NOMO-1 treated with DMSO at 0.1 percent for 48 hours (cell line): ENCODE data around the gene TSPAN2.

Experiments used
- DNase-seq: peaks from one replicate; lab custom pipeline; 2025; ENCODE audit not compliant: unreplicated experiment; lab: John Stamatoyannopoulos, UW

Gene TSPAN2

GRCh38 chr1:115114308-115114707 is 25.0 kb upstream of the TSPAN2 start:
- DNase-seq, result no peak

DNA sequence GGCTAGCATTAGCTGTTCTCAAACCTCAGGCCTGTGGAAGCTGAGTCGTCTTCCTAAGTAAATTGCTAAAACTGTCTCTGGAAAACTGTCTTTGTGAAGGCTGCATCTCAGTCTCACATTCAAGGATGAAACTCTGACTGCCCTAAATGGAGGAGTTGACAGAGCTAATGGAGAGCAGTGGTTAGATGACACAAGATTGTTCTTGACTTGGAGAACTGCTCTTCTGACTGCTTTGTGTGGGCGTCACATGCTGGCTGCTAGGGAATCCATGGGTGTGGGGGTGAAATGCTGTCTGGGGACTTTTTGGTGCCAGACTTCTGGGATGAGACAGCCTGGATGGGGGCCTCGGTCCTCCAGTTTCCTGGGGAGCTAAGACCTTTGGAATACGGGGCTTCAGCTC is 24.5 kb upstream of the TSPAN2 start:
- DNase-seq, result no peak

GRCh38 chr1:115112496-115113375 is 23.4 kb upstream of the TSPAN2 start:
- peak; percentile 5 for DNase-seq

DNA sequence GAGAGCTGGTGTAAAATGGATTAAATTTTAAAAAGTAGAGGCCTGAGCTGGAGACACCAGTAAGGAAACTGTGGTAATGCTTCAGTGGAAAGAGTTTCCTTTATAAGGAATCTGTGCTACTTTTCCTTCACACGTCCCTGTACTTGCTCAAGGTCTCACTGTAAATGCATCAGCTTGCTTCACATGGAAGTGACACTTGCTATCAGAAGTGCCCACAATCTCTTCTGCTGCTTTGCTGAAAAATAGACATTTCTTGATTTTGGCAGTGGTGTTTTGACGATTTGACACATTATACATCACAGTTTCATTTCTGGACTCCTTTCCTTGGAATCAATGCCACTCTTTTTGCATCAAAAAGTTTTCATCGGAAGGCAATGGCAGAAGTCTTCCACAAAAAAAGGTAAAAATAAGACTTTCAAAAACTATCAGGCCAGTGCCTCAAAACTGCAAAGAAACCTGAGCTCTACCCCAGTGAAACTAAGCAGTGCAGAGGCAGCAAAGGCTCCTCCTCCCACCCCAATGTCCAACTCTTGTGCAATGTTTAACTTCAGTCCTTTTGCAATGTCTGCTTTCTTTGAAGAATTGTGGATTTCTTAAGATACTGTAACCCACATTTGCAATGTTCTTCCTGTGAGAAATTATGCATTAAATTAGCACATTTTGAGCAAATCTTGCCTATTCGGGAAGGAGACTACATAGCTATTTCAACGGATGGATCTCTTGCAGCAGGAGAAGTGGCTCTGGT is 18.4 kb upstream of the TSPAN2 start:
- DNase-seq, result peak; percentile 92

DNA sequence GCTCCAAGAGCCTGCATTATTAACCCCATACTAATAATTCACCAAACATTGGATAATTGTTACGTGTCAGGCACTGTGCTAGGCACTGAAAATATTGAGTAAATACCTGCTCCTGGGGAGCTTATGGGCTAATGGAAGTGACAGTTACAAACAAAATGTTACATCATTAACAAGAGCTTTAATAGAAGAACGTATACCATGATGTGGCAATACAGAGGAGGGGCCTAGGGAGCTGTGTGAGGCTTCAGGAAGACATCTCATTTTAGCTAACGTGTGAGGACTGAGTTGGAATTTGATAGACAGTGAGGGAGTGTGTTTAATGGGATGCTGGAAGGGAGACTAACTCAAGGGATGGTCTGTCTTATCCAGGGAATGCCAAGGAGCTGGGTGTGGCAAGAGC is 16.5 kb upstream of the TSPAN2 start:
- DNase-seq, result peak; percentile 47

GRCh38 chr1:115099693-115100050 is 10.4 kb upstream of the TSPAN2 start:
- no peak for DNase-seq

DNA sequence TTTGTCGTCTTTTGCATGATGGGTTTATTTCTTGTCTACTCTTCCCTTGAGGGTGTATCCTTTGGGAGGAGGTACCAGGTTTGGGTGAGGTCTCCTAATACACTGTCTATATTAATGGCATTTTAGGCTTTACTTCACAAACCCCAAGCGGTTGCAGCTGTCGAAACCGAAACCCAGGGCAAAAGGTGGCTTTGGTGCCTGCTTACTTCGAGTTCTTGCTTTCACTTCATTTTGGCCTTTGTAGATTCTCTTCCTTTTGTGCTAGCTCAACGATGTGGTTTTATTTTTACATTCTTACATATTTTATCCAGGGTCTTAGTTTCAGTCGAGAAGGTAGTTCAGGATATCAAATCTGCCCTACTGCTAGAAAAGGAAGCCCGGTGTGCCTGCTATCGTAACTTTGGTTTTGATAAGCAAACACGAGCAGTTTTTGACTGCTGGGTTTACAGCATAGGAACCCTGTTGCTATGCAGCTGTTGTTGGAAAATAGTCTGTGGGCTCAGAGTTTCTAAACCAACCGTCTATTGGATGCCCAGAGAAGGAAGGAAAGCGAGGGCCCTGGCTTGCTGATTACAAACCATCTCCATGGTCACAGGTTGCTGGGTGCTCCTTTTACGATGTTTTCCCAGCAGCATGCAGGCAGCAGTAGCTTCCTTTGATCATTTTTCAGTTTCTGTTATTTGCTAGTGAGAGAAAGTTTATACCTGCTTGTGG is 9.8 kb upstream of the TSPAN2 start:
- DNase-seq, result peak; percentile 90

GRCh38 chr1:115092175-115092574 is 2.9 kb upstream of the TSPAN2 start:
- peak; percentile 41 for DNase-seq

- peak; percentile 72 for DNase-seq
Observed at GRCh38 chr1:115091572-115091971, 2.3 kb upstream of the TSPAN2 start.

DNA sequence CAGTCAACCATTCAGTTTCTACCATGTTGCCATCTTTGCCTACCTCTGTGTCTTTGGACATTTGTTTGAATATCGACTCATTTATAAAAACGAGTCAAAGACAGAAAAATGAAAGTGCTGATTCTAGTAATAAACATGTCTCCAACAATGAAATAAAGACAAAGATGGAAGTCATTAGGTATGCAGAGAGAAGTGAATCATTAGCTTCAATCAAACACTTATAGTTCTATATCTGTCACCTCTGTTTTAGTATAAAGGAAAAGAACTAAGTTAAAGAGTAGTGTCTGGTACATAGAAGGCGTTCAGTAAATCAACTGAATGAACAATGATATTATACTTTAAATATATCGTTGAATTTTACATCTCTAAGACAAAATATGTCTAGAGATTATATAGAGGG is 1.7 kb upstream of the TSPAN2 start:
- DNase-seq, result no peak

- DNase-seq, result no peak
Observed at GRCh38 chr1:115090540-115090939, 1.2 kb upstream of the TSPAN2 start.

- no peak for DNase-seq
Observed at GRCh38 chr1:115090186-115090490, 835 bp upstream of the TSPAN2 start.

DNA sequence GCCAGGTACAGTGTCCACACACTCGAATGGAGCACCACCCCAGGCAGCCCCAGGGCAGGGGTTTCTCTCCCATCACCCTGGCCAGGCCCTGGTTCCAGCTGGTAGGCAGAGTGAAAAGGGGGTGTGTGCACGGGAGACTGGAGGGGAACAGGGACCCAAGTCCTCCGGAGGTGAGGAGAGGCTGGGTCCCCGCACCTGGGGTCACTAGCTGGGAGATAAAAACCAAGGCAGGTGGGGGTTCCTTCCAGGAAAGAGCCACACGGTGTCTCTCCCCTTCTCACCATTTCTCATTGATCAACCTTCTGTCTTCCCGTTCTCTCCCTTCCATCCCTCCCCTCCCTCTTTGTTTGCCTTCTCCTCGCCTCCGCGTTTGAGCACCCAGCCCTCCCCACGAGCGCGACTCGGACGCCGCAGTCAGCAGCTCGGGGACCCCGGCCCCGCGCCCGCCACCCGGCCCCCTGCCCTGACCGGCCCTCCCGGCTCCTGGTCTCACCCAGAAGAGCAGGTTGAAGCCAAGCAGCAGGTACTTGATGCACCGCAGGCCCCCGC is 358 bp downstream of the TSPAN2 start:
- no peak for DNase-seq

GRCh38 chr1:115088115-115088778 is 1.1 kb downstream of the TSPAN2 start:
- no peak for DNase-seq

- no peak for DNase-seq
Observed at GRCh38 chr1:115086176-115086830, 3.0 kb downstream of the TSPAN2 start.

DNA sequence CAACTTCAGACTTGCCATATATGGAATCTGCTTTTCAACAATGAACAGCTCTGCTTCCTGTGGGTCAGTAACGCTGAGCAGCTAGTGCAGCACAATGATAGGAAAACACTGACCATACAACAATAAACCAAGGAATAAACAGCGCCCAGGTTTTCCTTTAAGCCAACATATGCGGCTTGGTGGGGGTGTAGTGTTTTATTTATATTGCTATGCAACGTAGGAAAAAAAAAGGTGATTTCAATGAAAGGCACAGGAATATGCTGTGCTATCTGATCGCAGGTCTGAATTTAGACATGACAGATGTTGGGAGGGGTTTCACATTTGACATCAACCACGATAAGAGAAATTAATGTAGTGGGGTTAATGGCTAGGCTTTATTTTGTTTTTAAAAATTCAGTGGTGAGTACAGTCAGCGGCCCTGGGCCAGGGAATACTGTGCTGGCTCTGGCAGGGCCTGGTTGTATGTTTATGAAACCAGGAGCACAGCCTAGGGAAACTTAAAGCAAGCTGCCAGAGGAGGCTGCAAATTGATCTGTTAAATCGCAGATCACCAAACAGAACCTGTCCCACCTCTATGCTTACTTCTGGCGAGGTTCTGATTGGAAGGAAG is 4.3 kb downstream of the TSPAN2 start:
- no peak for DNase-seq

DNA sequence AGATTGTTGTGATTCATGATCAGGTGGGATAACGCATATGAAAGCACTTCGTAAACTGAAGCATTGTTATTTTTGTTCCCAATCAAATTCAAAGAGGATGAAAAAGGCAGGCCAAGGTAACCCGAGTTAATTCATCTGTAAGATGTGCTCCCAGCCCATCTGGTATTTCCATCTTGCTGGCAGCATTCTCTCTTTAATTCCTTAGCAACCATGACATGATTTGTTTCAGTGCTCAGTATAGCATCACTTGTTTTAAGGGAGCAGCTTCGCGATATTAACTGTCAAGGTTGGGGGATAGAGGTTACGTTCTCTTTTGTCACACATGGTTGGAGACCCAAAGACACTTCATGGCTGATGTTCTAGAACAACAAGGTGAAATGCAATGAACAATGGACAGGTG is 6.4 kb downstream of the TSPAN2 start:
- DNase-seq, result no peak

GRCh38 chr1:115078708-115079107 is 10.6 kb downstream of the TSPAN2 start:
- DNase-seq, result no peak

DNA sequence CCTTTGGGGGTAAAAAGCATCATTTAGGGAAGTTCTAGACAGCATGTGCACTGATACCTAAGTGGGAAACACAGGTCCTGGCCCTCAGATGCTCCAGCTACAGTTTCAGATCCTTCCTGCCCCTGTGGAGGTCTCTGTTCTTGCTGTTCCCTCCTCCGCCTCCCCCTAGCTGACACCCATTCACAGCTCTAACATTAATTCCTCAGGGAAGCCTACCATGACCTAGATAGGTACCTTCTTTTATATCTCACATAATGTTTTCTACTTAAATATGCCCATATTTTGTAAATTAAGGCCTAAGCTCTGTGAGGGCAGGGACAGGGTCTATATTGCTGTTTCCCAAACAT is 11.3 kb downstream of the TSPAN2 start:
- DNase-seq, result no peak

GRCh38 chr1:115077286-115077983 is 11.9 kb downstream of the TSPAN2 start:
- DNase-seq, result no peak
